HepG2 (cell line): Measurements from ENCODE around the gene ACTN4. TPM values are rescaled to one million over a fixed set of nuclear protein-coding genes. Genes with fewer than 3 reads are reported as not detected.
A peak's percentile ranks its signal among the peaks of the same experiment; 100 is the strongest.

Experiments
- ATAC-seq: fragments of 200-7000 bp; cut with Tn5 transposase; 3 replicates; pipeline ENCODE4 v1.9.1; 2020; ENCODE audit warnings: mild to moderate bottlenecking, moderate library complexity
- BruUV-seq: library from RNA; stranded (reverse); fragments of 400-500 nt; replicated peaks from 2 replicates; lab custom pipeline; 2021; lab: Mats Ljungman, UMichigan
- CTCF ChIA-PET: fragments of 300-600 bp; formaldehyde crosslinking; extraction: SDS; loops from one replicate; lab custom pipeline; 2021; ENCODE audit warnings: low total read pairs, inconsistent platforms, low intra/inter-chr PET ratio; lab: Yijun Ruan, JAX
- POLR2A ChIA-PET: fragments of 350-600 bp; sonication (Branson Sonifier 250); formaldehyde crosslinking; loops from one replicate; lab custom pipeline; 2020; ENCODE audit warnings: antibody characterized with exemption, inconsistent platforms; lab: Yijun Ruan, JAX
- DNase-seq: peaks from one replicate; pipeline ENCODE4 v3.0.0-alpha.2; 2015; ENCODE audit warnings: low spot score
- FAIRE-seq: peaks from 3 replicates; lab custom pipeline; 2011; peaks lifted over from hg19 to GRCh38; lab: Jason Lieb, UNC
- H2AFZ ChIP-seq: one replicate; pipeline ENCODE4 v1.6.1; 2011; ENCODE audit warnings: low read length, inconsistent platforms
- H3K27ac ChIP-seq: fragments of 300-600 bp; 3 replicates; pipeline ENCODE4 v1.8.0; 2011; ENCODE audit warnings: mixed run types, mild to moderate bottlenecking, mixed read lengths, low read length, inconsistent platforms; ENCODE audit not compliant: insufficient read depth; ENCODE audit errors: extremely low read length
- H3K27me3 ChIP-seq, 2 experiments: fragments of 200-600 bp in 1 of 2; 2 replicates in 1 of 2; 3 replicates in 1 of 2; pipeline versions ENCODE4 v1.6.0 to v1.8.0; 2011; ENCODE audit warnings: low read length in 2 of 2, mild to moderate bottlenecking in 2 of 2, moderate library complexity in 2 of 2, inconsistent platforms in 1 of 2; ENCODE audit not compliant: insufficient read depth in 2 of 2, control insufficient read depth in 1 of 2
- H3K36me3 ChIP-seq, 2 experiments: fragments of 200-600 bp in 1 of 2; replicated peaks in 1 of 2; 2 replicates in 1 of 2; 3 replicates in 1 of 2; pipeline versions ENCODE4 v1.5.1 to v1.8.0; 2011; ENCODE audit warnings: low read length in 2 of 2, inconsistent platforms in 1 of 2; ENCODE audit not compliant: insufficient read depth in 2 of 2, control insufficient read depth in 1 of 2
- H3K4me1 ChIP-seq: 2 replicates; pipeline ENCODE4 v1.5.1; 2012; ENCODE audit warnings: low read length, inconsistent platforms; ENCODE audit not compliant: insufficient read depth
- H3K4me2 ChIP-seq: 2 replicates; pipeline ENCODE4 v1.6.0; 2011; ENCODE audit warnings: low read depth, low read length, inconsistent platforms
- H3K4me3 ChIP-seq, 3 experiments: fragments of 200-600 bp in 1 of 3; sonication (generic), shearing (Covaris generic) in 1 of 3; replicated peaks in 1 of 3; 2 replicates each; pipeline ENCODE4 v1.5.1; 2011 to 2016; ENCODE audit warnings: low read length in 3 of 3, inconsistent platforms in 2 of 3, low read depth in 2 of 3, mild to moderate bottlenecking in 2 of 3, control low read depth in 1 of 3, mixed read lengths in 1 of 3; ENCODE audit not compliant: insufficient read depth in 1 of 3
- H3K79me2 ChIP-seq: one replicate; pipeline ENCODE4 v1.6.1; 2011; ENCODE audit warnings: low read length, inconsistent platforms; ENCODE audit not compliant: insufficient read depth
- H3K9ac ChIP-seq: 2 replicates; pipeline ENCODE4 v1.6.0; 2011; ENCODE audit warnings: mild to moderate bottlenecking, low read depth, low read length, inconsistent platforms; ENCODE audit not compliant: insufficient read depth
- H3K9me3 ChIP-seq: 2 replicates; pipeline ENCODE4 v1.5.1; 2012; ENCODE audit warnings: mild to moderate bottlenecking, low read length
- H4K20me1 ChIP-seq: 2 replicates; pipeline ENCODE4 v1.6.0; 2011; ENCODE audit warnings: inconsistent platforms, mild to moderate bottlenecking, low read length, moderate library complexity; ENCODE audit not compliant: insufficient read depth
- ELF3 ChIP-seq: IDR thresholded peaks from 2 replicates; pipeline ENCODE4 v1.6.1; 2016; ENCODE audit warnings: missing genetic modification reagents, missing compliant biosample characterization
- FOXK1 ChIP-seq: sonication (generic); formaldehyde crosslinking; IDR thresholded peaks from 2 replicates; pipeline ENCODE4 v1.4.0; 2020; ENCODE audit warnings: low read depth, missing genetic modification reagents, borderline replicate concordance
- HDAC2 ChIP-seq: sonication (generic); formaldehyde crosslinking; IDR thresholded peaks from 2 replicates; pipeline ENCODE4 v1.4.0; 2020; ENCODE audit warnings: missing genetic modification reagents
- PHF5A ChIP-seq: IDR thresholded peaks from one replicate; pipeline ENCODE4 v1.6.1; 2018; ENCODE audit warnings: low read depth, missing genetic modification reagents; ENCODE audit not compliant: unreplicated experiment
- SAP130 ChIP-seq: IDR thresholded peaks from 2 replicates; pipeline ENCODE4 v1.6.1; 2016; ENCODE audit warnings: low read depth
- STAG1 ChIP-seq: sonication (generic); formaldehyde crosslinking; IDR thresholded peaks from 2 replicates; pipeline ENCODE4 v1.4.0; 2020; ENCODE audit warnings: missing genetic modification reagents
- TP53 ChIP-seq: sonication (generic); formaldehyde crosslinking; conservative IDR thresholded peaks from 2 replicates; pipeline ENCODE4 v1.4.0; 2020; ENCODE audit warnings: missing genetic modification reagents
- TSC22D2 ChIP-seq: sonication (generic); formaldehyde crosslinking; IDR thresholded peaks from 2 replicates; pipeline ENCODE4 v1.5.1; 2020; ENCODE audit warnings: missing genetic modification reagents, mild to moderate bottlenecking, borderline replicate concordance
- ZNF225 ChIP-seq: sonication (generic); formaldehyde crosslinking; IDR thresholded peaks from 2 replicates; pipeline ENCODE4 v1.4.0; 2020; ENCODE audit warnings: mild to moderate bottlenecking, missing genetic modification reagents
- ZSCAN25 ChIP-seq: sonication (generic); formaldehyde crosslinking; IDR thresholded peaks from 2 replicates; pipeline ENCODE4 v1.8.0; 2022; ENCODE audit warnings: mild to moderate bottlenecking, missing genetic modification reagents
- WGBS: methylation state at CpG from one replicate; pipeline ENCODE4 v1.1.6; 2017; ENCODE audit warnings: low lambda C conversion rate; 5-methylcytosine and 5-hydroxymethylcytosine counted together
- in situ Hi-C: cut with HindIII; loops from 2 replicates; pipeline ENCODE4 v1.10.0; 2017; ENCODE audit warnings: low pct_unique_long_range_greater_than_20kb; ENCODE audit not compliant: extremely low pct_ligation_motif_present
- intact Hi-C: fragments of 100-400 bp; cut with micrococcal nuclease; formaldehyde crosslinking; loops from one replicate; pipeline ENCODE4 v1.10.0; 2022; ENCODE audit not compliant: unreplicated experiment
- polyA plus RNA-seq, 8 experiments: library from polyadenylated mRNA; depleted of rRNA in 3 of 8; stranded (reverse) in 7 of 8; unstranded in 1 of 8; fragments of >200 nt; fragmentation: Illumina TruSeq in 4 of 8; extraction: Trizol in 4 of 8; gene quantifications; 2 replicates each; pipeline versions ENCODE4 v1.2.1 to v1.2.3, GENCODE V29; 2011 to 2016; ENCODE audit warnings: low read depth in 4 of 8, missing spikeins in 1 of 8, mixed read lengths in 1 of 8; ENCODE audit not compliant: insufficient read depth in 1 of 8
- total RNA-seq, 5 experiments: library from RNA; depleted of rRNA; stranded (reverse); fragments of >200 nt; fragmentation: Illumina TruSeq; extraction: Trizol; gene quantifications; 2 replicates each; pipeline ENCODE4 v1.2.3, GENCODE V29; 2016; ENCODE audit warnings: low read depth in 1 of 5
- TF ChIP-seq, protein P1 (sequence below): sonication (generic); formaldehyde crosslinking; IDR thresholded peaks from 2 replicates; pipeline ENCODE4 v1.8.1; 2023; ENCODE audit warnings: mild to moderate bottlenecking, missing genetic modification reagents
- TF ChIP-seq, protein P2 (sequence below): sonication (generic); formaldehyde crosslinking; IDR thresholded peaks from 2 replicates; pipeline ENCODE4 v1.8.0; 2022; ENCODE audit warnings: mild to moderate bottlenecking, missing genetic modification reagents, borderline replicate concordance
- TF ChIP-seq, protein P3 (sequence below): sonication (generic); formaldehyde crosslinking; conservative IDR thresholded peaks from 2 replicates; pipeline ENCODE4 v1.4.0; 2020; ENCODE audit warnings: mild to moderate bottlenecking, missing genetic modification reagents, moderate library complexity
- TF ChIP-seq, protein P4 (sequence below): IDR thresholded peaks from 2 replicates; pipeline ENCODE4 v1.6.1; 2018; ENCODE audit warnings: missing genetic modification reagents, mild to moderate bottlenecking, missing compliant biosample characterization

The ACTN4 gene
- total and polyA plus RNA-seq, 2 of the 13 experiments (the other 11 are each of a cell fraction or from before 2014, with no cell fraction given), result 171 to 192 TPM

DNA sequence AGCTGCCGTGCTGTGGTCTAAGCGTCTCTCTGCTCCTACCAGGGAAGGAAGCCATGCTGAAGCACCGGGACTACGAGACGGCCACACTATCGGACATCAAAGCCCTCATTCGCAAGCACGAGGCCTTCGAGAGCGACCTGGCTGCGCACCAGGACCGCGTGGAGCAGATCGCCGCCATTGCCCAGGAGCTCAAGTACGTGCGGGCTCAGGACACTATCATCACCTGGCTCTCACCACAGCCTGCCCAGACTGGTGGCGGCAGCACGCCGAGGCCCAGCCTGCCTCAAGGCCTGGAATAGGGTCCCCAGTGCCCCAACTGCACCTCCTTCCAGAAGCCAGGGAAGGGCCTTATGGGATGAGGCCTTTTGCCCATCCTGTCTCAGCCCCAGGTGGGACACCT, 74.0 kb downstream of the ACTN4 start (continued):
- TF ChIP-seq, protein P1, sequence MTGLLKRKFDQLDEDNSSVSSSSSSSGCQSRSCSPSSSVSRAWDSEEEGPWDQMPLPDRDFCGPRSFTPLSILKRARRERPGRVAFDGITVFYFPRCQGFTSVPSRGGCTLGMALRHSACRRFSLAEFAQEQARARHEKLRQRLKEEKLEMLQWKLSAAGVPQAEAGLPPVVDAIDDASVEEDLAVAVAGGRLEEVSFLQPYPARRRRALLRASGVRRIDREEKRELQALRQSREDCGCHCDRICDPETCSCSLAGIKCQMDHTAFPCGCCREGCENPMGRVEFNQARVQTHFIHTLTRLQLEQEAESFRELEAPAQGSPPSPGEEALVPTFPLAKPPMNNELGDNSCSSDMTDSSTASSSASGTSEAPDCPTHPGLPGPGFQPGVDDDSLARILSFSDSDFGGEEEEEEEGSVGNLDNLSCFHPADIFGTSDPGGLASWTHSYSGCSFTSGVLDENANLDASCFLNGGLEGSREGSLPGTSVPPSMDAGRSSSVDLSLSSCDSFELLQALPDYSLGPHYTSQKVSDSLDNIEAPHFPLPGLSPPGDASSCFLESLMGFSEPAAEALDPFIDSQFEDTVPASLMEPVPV (CRISPR knock-in tag), result 0 out of 2 replicates have a peak, but pooled peaks have one; percentile 13
- TF ChIP-seq, protein P2, sequence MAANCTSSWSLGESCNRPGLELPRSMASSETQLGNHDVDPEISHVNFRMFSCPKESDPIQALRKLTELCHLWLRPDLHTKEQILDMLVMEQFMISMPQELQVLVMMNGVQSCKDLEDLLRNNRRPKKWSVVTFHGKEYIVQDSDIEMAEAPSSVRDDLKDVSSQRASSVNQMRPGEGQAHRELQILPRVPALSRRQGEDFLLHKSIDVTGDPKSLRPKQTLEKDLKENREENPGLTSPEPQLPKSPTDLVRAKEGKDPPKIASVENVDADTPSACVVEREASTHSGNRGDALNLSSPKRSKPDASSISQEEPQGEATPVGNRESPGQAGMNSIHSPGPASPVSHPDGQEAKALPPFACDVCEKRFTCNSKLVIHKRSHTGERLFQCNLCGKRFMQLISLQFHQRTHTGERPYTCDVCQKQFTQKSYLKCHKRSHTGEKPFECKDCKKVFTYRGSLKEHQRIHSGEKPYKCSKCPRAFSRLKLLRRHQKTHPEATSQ, result 0 out of 2 replicates have a peak, but pooled peaks have one; percentile 34

DNA sequence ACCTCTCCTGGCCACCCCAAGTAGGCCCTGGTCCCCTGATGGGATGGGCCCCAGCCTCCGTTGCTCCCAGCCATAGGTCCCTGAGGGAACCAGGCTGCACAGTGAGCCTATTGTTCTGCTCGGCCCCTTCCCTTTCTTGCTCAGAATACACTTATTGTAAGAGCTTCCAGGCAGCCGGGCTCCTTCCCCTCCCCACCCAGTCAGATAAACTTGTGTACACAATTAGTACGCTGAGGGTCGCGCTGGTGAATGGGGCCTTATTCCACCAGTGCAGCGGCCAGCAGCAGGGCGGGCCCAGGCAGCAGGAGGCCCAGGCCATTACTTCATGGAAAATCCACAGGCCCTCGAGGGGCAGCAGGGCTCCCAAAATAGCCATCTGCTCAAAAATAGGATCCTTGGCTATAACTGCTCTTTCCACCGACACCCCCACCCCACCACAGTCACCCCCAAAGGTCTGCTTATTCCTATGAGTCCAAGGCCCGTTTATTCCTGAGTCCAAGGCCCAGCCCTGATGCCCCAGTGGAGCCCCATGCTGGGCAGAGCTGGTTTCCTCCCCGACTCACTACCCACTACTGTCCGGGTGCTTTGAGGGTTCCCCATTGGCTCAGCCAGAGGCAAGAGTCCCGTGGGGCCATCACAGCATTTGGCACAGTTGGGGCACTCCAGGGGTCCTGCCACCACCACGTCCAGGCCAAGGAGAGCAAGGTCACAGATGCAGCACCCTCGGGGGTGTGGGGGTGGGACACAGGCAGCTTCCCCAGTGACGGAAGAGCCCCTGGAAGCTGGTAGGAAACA, 74.7 kb downstream of the ACTN4 start:
- FAIRE-seq, result peak; percentile 94
- Histone ChIP-seq H3K79me2 (no peaks in the 10 kb centered on the region), H3K9me3 (no peaks in the 10 kb centered on the region), H3K4me1 (peaks cover 50% of the 10 kb centered on the region), H3K27ac (peak overlapping the region; percentile 82), H3K4me2 (peak overlapping the region; percentile 25), H3K9ac (peak overlapping the region; percentile 69), H3K4me3 (no peak overlapping the region; a peak in 1 of 6 replicates), H2AFZ (no peak overlapping the region), H3K27me3 (no peaks in the 10 kb centered on the region), H3K36me3 (peaks cover 28 to 69% of the 10 kb centered on the region in 2 experiments), H4K20me1 (no peaks in the 10 kb centered on the region)
- intact Hi-C loops (loop anchor here (2.0 to 5.0 kb wide), 2 partner anchors 21 to 70 kb away; no protein-coding TSS in a partner anchor), in situ Hi-C loops (no loop called here)
- 24% methylated on average over 14 of the region's 17 CpGs for WGBS
- ChIA-PET CTCF (no interaction called here), POLR2A (interaction anchor here (0.6 to 3.2 kb wide), 10 partner anchors 20 to 163 kb away, joined by 3 to 26 read pairs (median 5); partner anchors contain the start of genes ACTN4 and ECH1)
- peak; percentile 96 for DNase-seq
- peak; percentile 75 for ATAC-seq
- no TSS peak for BruUV-seq
- peak; percentile 26 for TF ChIP-seq PHF5A (CRISPR knock-in tag)
- TF ChIP-seq STAG1 (CRISPR knock-in tag), result peak; percentile 38
- no peak for TF ChIP-seq TSC22D2
- TF ChIP-seq ELF3 (CRISPR knock-in tag), result peak; percentile 56
- TF ChIP-seq ZNF225 (CRISPR knock-in tag), result no peak
- TF ChIP-seq ZSCAN25 (CRISPR knock-in tag), result 0 out of 2 replicates have a peak, but pooled peaks have one; percentile 34
- TF ChIP-seq FOXK1 (CRISPR knock-in tag), result peak; percentile 14; the same call in 1 of the 2 replicates
- TF ChIP-seq SAP130 (CRISPR knock-in tag), result peak; percentile 73
- TF ChIP-seq, protein P3, sequence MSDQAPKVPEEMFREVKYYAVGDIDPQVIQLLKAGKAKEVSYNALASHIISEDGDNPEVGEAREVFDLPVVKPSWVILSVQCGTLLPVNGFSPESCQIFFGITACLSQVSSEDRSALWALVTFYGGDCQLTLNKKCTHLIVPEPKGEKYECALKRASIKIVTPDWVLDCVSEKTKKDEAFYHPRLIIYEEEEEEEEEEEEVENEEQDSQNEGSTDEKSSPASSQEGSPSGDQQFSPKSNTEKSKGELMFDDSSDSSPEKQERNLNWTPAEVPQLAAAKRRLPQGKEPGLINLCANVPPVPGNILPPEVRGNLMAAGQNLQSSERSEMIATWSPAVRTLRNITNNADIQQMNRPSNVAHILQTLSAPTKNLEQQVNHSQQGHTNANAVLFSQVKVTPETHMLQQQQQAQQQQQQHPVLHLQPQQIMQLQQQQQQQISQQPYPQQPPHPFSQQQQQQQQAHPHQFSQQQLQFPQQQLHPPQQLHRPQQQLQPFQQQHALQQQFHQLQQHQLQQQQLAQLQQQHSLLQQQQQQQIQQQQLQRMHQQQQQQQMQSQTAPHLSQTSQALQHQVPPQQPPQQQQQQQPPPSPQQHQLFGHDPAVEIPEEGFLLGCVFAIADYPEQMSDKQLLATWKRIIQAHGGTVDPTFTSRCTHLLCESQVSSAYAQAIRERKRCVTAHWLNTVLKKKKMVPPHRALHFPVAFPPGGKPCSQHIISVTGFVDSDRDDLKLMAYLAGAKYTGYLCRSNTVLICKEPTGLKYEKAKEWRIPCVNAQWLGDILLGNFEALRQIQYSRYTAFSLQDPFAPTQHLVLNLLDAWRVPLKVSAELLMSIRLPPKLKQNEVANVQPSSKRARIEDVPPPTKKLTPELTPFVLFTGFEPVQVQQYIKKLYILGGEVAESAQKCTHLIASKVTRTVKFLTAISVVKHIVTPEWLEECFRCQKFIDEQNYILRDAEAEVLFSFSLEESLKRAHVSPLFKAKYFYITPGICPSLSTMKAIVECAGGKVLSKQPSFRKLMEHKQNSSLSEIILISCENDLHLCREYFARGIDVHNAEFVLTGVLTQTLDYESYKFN, result peak; percentile 85
- TF ChIP-seq, protein P4, sequence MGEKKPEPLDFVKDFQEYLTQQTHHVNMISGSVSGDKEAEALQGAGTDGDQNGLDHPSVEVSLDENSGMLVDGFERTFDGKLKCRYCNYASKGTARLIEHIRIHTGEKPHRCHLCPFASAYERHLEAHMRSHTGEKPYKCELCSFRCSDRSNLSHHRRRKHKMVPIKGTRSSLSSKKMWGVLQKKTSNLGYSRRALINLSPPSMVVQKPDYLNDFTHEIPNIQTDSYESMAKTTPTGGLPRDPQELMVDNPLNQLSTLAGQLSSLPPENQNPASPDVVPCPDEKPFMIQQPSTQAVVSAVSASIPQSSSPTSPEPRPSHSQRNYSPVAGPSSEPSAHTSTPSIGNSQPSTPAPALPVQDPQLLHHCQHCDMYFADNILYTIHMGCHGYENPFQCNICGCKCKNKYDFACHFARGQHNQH, result peak; percentile 38; the same call in 1 of the 2 replicates
- no peak for TF ChIP-seq TP53 (CRISPR knock-in tag)
- TF ChIP-seq HDAC2, result peak; percentile 88
